HG02870 (cell line): Measurements from ENCODE around the gene SLC2A3.
"Not testable (repeated sequence)": the region's sequence is repeated elsewhere in the genome, so short reads cannot be mapped to it uniquely, and the experiment has no call there.

ENCODE experiments used
- ATAC-seq: cut with Tn5 transposase; IDR thresholded peaks from one replicate; pipeline ENCODE4 v1.9.1; 2021; ENCODE audit warnings: mild to moderate bottlenecking, moderate library complexity; ENCODE audit not compliant: unreplicated experiment

SLC2A3 gene

GRCh38 chr12:7951671-7952070, 15.7 kb upstream of the SLC2A3 start:
- ATAC-seq: no peak

GRCh38 chr12:7950230-7950943, 14.4 kb upstream of the SLC2A3 start:
- not testable (repeated sequence) for ATAC-seq

- ATAC-seq: no peak
Observed at GRCh38 chr12:7948589-7949260, 12.7 kb upstream of the SLC2A3 start.

GRCh38 chr12:7947011-7947410, 11.0 kb upstream of the SLC2A3 start:
- ATAC-seq: no peak

- not testable (repeated sequence) for ATAC-seq
Observed at GRCh38 chr12:7944760-7945159, 8.8 kb upstream of the SLC2A3 start.

GRCh38 chr12:7940906-7941305, 4.9 kb upstream of the SLC2A3 start:
- no peak for ATAC-seq

- ATAC-seq: no peak
Observed at GRCh38 chr12:7937833-7938506, 2.0 kb upstream of the SLC2A3 start.

GRCh38 chr12:7934889-7935492, 996 bp downstream of the SLC2A3 start:
- ATAC-seq: no peak

GRCh38 chr12:7934091-7934888, 1.7 kb downstream of the SLC2A3 start:
- ATAC-seq: no peak

- peak; percentile 84 for ATAC-seq
Observed at GRCh38 chr12:7933255-7933726, 2.7 kb downstream of the SLC2A3 start.

- ATAC-seq: not testable (repeated sequence)
Observed at GRCh38 chr12:7932599-7933240, 3.3 kb downstream of the SLC2A3 start.

GRCh38 chr12:7929083-7929792, 6.7 kb downstream of the SLC2A3 start:
- no peak for ATAC-seq

GRCh38 chr12:7927470-7927869, 8.5 kb downstream of the SLC2A3 start:
- ATAC-seq: no peak

GRCh38 chr12:7926068-7926666, 9.8 kb downstream of the SLC2A3 start:
- ATAC-seq: not testable (repeated sequence)

- ATAC-seq: no peak
Observed at GRCh38 chr12:7923241-7924236, 12.4 kb downstream of the SLC2A3 start.

GRCh38 chr12:7921181-7921580, 14.8 kb downstream of the SLC2A3 start:
- not testable (repeated sequence) for ATAC-seq

- not testable (repeated sequence) for ATAC-seq
Observed at GRCh38 chr12:7918268-7918590, 17.8 kb downstream of the SLC2A3 start.
